NCI-H1694 (cell line): ENCODE measurements around the gene PRRC2C.
"Not testable (repeated sequence)": the region's sequence is repeated elsewhere in the genome, so short reads cannot be mapped to it uniquely, and the experiment has no call there.

Experiments
- DNase-seq: peaks from one replicate; lab custom pipeline; 2025; lab: John Stamatoyannopoulos, UW

PRRC2C gene

GRCh38 chr1:171500803-171501202, 15.5 kb downstream of the PRRC2C start:
- no peak for DNase-seq

- DNase-seq: no peak
Observed at GRCh38 chr1:171501305-171502024, 16.1 kb downstream of the PRRC2C start.

- DNase-seq: no peak
Observed at GRCh38 chr1:171506525-171507304, 21.4 kb downstream of the PRRC2C start.

GRCh38 chr1:171507435-171507834, 22.1 kb downstream of the PRRC2C start:
- no peak for DNase-seq

GRCh38 chr1:171509191-171509590, 23.9 kb downstream of the PRRC2C start:
- DNase-seq: no peak

- no peak for DNase-seq
Observed at GRCh38 chr1:171513743-171514142, 28.4 kb downstream of the PRRC2C start.

- DNase-seq: no peak
Observed at GRCh38 chr1:171515299-171515698, 30.0 kb downstream of the PRRC2C start.

GRCh38 chr1:171515741-171516140, 30.4 kb downstream of the PRRC2C start:
- DNase-seq: no peak

- no peak for DNase-seq
Observed at GRCh38 chr1:171521567-171521966, 36.2 kb downstream of the PRRC2C start.

- no peak for DNase-seq
Observed at GRCh38 chr1:171530676-171531075, 45.3 kb downstream of the PRRC2C start.

- no peak for DNase-seq
Observed at GRCh38 chr1:171532520-171532919, 47.2 kb downstream of the PRRC2C start.

GRCh38 chr1:171545523-171545922, 60.2 kb downstream of the PRRC2C start:
- DNase-seq: no peak

GRCh38 chr1:171550050-171550449, 64.7 kb downstream of the PRRC2C start:
- no peak for DNase-seq

GRCh38 chr1:171550598-171551100, 65.3 kb downstream of the PRRC2C start:
- DNase-seq: not testable (repeated sequence)

GRCh38 chr1:171553960-171554359, 68.6 kb downstream of the PRRC2C start:
- not testable (repeated sequence) for DNase-seq

- no peak for DNase-seq
Observed at GRCh38 chr1:171563675-171564074, 78.3 kb downstream of the PRRC2C start.

GRCh38 chr1:171566467-171566866, 81.1 kb downstream of the PRRC2C start:
- no peak for DNase-seq

- no peak for DNase-seq
Observed at GRCh38 chr1:171570295-171570694, 85.0 kb downstream of the PRRC2C start.

- DNase-seq: no peak
Observed at GRCh38 chr1:171576144-171576543, 90.8 kb downstream of the PRRC2C start.

GRCh38 chr1:171581226-171581625, 95.9 kb downstream of the PRRC2C start:
- no peak for DNase-seq

GRCh38 chr1:171581766-171582165, 96.4 kb downstream of the PRRC2C start:
- DNase-seq: no peak

- no peak for DNase-seq
Observed at GRCh38 chr1:171582589-171582988, 97.3 kb downstream of the PRRC2C start.

GRCh38 chr1:171583591-171584201, 98.4 kb downstream of the PRRC2C start:
- no peak for DNase-seq
